HepG2 (cell line): ENCODE results near the gene NISCH. TPM values are rescaled to one million over a fixed set of nuclear protein-coding genes. Genes with fewer than 3 reads are reported as not detected.

Source experiments
- DMAP1 ChIP-seq: IDR thresholded peaks from 2 replicates; pipeline ENCODE4 v1.6.1; 2016
- HES4 ChIP-seq: sonication (generic); formaldehyde crosslinking; IDR thresholded peaks from 2 replicates; pipeline ENCODE4 v1.9.0; 2021; ENCODE audit warnings: mild to moderate bottlenecking, missing genetic modification reagents, borderline replicate concordance
- HNRNPK ChIP-seq: fragments of 200-400 bp; formaldehyde crosslinking; IDR thresholded peaks from 2 replicates; pipeline ENCODE4 v1.6.1; 2018; ENCODE audit warnings: low read length, low read depth, moderate library complexity, mild to moderate bottlenecking; ENCODE audit not compliant: poor library complexity, severe bottlenecking
- JARID2 ChIP-seq: sonication (generic); formaldehyde crosslinking; IDR thresholded peaks from 2 replicates; pipeline ENCODE4 v1.8.1; 2023; ENCODE audit warnings: missing genetic modification reagents, inconsistent platforms; ENCODE audit not compliant: insufficient replicate concordance
- MIXL1 ChIP-seq: IDR thresholded peaks from 2 replicates; pipeline ENCODE4 v1.6.1; 2016
- NCOR1 ChIP-seq: fragments of 200-600 bp; sonication (generic); IDR thresholded peaks from 2 replicates; pipeline ENCODE4 v1.7.0; 2017; ENCODE audit warnings: antibody characterized with exemption, low read length, borderline replicate concordance
- NR2C2 ChIP-seq: sonication (generic); formaldehyde crosslinking; IDR thresholded peaks from 2 replicates; pipeline ENCODE4 v1.4.0; 2020; ENCODE audit warnings: missing genetic modification reagents, mild to moderate bottlenecking, moderate library complexity, borderline replicate concordance
- TBX2 ChIP-seq: sonication (generic); formaldehyde crosslinking; IDR thresholded peaks from 2 replicates; pipeline ENCODE4 v1.5.0; 2020; ENCODE audit warnings: missing genetic modification reagents, mild to moderate bottlenecking, borderline replicate concordance
- ZNF564 ChIP-seq: sonication (generic); formaldehyde crosslinking; IDR thresholded peaks from 2 replicates; pipeline ENCODE4 v1.8.1; 2023; ENCODE audit warnings: mild to moderate bottlenecking, missing genetic modification reagents
- ZNF883 ChIP-seq: sonication (generic); formaldehyde crosslinking; IDR thresholded peaks from 2 replicates; pipeline ENCODE4 v1.5.1; 2020; ENCODE audit warnings: mild to moderate bottlenecking, missing genetic modification reagents; ENCODE audit errors: not compliant biosample characterization
- polyA plus RNA-seq, 8 experiments: library from polyadenylated mRNA; depleted of rRNA in 3 of 8; stranded (reverse) in 7 of 8; unstranded in 1 of 8; fragments of >200 nt; fragmentation: Illumina TruSeq in 4 of 8; extraction: Trizol in 4 of 8; gene quantifications; 2 replicates each; pipeline versions ENCODE4 v1.2.1 to v1.2.3, GENCODE V29; 2011 to 2016; ENCODE audit warnings: low read depth in 4 of 8, missing spikeins in 1 of 8, mixed read lengths in 1 of 8; ENCODE audit not compliant: insufficient read depth in 1 of 8
- total RNA-seq, 5 experiments: library from RNA; depleted of rRNA; stranded (reverse); fragments of >200 nt; fragmentation: Illumina TruSeq; extraction: Trizol; gene quantifications; 2 replicates each; pipeline ENCODE4 v1.2.3, GENCODE V29; 2016; ENCODE audit warnings: low read depth in 1 of 5
- TF ChIP-seq, protein P1 (sequence below): sonication (generic); formaldehyde crosslinking; IDR thresholded peaks from 2 replicates; pipeline ENCODE4 v1.8.0; 2022; ENCODE audit warnings: mild to moderate bottlenecking, missing genetic modification reagents; ENCODE audit not compliant: insufficient replicate concordance
- TF ChIP-seq, protein P2 (sequence below): sonication (generic); formaldehyde crosslinking; IDR thresholded peaks from 2 replicates; pipeline ENCODE4 v1.5.0; 2020; ENCODE audit warnings: mild to moderate bottlenecking, missing genetic modification reagents, moderate library complexity
- TF ChIP-seq, protein P3 (sequence below): sonication (generic); formaldehyde crosslinking; IDR thresholded peaks from 2 replicates; pipeline ENCODE4 v1.9.0; 2022; ENCODE audit warnings: missing genetic modification reagents, mild to moderate bottlenecking, borderline replicate concordance
- TF ChIP-seq, protein P4 (sequence below): sonication (generic); formaldehyde crosslinking; IDR thresholded peaks from 2 replicates; pipeline ENCODE4 v1.9.0; 2021; ENCODE audit warnings: missing genetic modification reagents, mild to moderate bottlenecking, borderline replicate concordance
- TF ChIP-seq, protein P5 (sequence below), 2 experiments: sonication (generic) in 1 of 2; formaldehyde crosslinking in 1 of 2; IDR thresholded peaks; 2 replicates each; pipeline versions ENCODE4 v1.4.0 to v1.6.1; 2016 to 2020; ENCODE audit warnings: borderline replicate concordance in 1 of 2, low read depth in 1 of 2, mild to moderate bottlenecking in 1 of 2, missing genetic modification reagents in 1 of 2

NISCH gene
- total and polyA plus RNA-seq, 2 of the 13 experiments (the other 11 are each of a cell fraction or from before 2014, with no cell fraction given): 27.0 to 47.6 TPM

DNA sequence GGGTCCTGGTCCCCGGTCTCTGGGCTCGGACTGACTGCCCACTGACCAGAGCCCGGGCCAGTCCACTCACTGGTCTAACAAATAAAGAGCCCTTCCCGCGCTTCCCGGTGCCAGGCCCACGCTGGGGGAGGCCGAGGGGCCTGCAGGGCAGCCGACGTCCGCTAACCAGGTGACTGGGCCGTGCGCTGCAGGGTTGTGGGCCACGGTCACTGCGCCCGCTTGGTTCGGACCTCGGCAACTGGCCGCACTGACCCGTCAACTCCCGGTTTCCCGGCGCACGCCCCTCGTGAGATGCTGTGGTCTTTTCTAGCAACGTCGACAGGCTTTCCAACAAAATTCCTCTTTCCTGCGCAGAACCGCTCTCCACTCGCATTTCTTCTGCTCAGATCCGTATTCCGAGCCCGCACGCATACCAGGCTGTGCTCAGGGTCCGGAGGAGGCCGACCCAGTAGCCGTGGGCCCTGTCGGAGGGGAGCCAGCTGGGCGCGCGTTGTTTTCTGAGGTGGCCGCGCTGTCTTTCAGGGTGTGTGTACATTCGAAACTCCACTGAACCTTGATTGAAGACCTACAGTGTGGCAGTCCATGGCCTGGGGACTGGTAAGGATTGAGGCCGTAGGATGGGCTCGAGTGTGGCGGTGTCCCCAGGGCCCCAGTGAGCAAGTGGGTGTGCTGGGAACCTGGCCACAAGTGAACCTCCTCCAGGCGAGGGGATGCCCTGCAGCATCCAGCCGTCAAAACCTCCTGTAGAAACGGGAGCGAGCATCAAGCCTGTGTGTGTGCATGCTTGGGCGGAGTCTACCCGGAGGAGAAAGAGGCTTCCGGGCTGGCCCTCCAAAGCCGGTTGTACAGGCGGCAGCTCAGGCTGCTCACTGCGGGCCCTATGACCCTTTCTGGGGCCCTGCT, 79.1 kb downstream of the NISCH start (continued):
- TF ChIP-seq HNRNPK (peak; percentile 4), NR2C2 (CRISPR knock-in tag) (no peak; the same call in none of the 2 replicates), NCOR1 (no peak), ZNF883 (peak; percentile 50), JARID2 (CRISPR knock-in tag) (no peak), ZNF564 (peak; percentile 64; the same call in 1 of the 2 replicates), DMAP1 (CRISPR knock-in tag) (0 out of 2 replicates have a peak, but pooled peaks have one; percentile 13), MIXL1 (CRISPR knock-in tag) (no peak), TBX2 (CRISPR knock-in tag) (no peak), HES4 (CRISPR knock-in tag) (0 out of 2 replicates have a peak, but pooled peaks have one; percentile 51)
- TF ChIP-seq, protein P1, sequence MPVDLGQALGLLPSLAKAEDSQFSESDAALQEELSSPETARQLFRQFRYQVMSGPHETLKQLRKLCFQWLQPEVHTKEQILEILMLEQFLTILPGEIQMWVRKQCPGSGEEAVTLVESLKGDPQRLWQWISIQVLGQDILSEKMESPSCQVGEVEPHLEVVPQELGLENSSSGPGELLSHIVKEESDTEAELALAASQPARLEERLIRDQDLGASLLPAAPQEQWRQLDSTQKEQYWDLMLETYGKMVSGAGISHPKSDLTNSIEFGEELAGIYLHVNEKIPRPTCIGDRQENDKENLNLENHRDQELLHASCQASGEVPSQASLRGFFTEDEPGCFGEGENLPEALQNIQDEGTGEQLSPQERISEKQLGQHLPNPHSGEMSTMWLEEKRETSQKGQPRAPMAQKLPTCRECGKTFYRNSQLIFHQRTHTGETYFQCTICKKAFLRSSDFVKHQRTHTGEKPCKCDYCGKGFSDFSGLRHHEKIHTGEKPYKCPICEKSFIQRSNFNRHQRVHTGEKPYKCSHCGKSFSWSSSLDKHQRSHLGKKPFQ (CRISPR knock-in tag): peak; percentile 50
- TF ChIP-seq, protein P2, sequence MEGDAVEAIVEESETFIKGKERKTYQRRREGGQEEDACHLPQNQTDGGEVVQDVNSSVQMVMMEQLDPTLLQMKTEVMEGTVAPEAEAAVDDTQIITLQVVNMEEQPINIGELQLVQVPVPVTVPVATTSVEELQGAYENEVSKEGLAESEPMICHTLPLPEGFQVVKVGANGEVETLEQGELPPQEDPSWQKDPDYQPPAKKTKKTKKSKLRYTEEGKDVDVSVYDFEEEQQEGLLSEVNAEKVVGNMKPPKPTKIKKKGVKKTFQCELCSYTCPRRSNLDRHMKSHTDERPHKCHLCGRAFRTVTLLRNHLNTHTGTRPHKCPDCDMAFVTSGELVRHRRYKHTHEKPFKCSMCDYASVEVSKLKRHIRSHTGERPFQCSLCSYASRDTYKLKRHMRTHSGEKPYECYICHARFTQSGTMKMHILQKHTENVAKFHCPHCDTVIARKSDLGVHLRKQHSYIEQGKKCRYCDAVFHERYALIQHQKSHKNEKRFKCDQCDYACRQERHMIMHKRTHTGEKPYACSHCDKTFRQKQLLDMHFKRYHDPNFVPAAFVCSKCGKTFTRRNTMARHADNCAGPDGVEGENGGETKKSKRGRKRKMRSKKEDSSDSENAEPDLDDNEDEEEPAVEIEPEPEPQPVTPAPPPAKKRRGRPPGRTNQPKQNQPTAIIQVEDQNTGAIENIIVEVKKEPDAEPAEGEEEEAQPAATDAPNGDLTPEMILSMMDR (CRISPR knock-in tag): no peak
- TF ChIP-seq, protein P3, sequence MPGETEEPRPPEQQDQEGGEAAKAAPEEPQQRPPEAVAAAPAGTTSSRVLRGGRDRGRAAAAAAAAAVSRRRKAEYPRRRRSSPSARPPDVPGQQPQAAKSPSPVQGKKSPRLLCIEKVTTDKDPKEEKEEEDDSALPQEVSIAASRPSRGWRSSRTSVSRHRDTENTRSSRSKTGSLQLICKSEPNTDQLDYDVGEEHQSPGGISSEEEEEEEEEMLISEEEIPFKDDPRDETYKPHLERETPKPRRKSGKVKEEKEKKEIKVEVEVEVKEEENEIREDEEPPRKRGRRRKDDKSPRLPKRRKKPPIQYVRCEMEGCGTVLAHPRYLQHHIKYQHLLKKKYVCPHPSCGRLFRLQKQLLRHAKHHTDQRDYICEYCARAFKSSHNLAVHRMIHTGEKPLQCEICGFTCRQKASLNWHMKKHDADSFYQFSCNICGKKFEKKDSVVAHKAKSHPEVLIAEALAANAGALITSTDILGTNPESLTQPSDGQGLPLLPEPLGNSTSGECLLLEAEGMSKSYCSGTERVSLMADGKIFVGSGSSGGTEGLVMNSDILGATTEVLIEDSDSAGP (CRISPR knock-in tag): peak; percentile 79; the same call in 1 of the 2 replicates
- TF ChIP-seq, protein P4, sequence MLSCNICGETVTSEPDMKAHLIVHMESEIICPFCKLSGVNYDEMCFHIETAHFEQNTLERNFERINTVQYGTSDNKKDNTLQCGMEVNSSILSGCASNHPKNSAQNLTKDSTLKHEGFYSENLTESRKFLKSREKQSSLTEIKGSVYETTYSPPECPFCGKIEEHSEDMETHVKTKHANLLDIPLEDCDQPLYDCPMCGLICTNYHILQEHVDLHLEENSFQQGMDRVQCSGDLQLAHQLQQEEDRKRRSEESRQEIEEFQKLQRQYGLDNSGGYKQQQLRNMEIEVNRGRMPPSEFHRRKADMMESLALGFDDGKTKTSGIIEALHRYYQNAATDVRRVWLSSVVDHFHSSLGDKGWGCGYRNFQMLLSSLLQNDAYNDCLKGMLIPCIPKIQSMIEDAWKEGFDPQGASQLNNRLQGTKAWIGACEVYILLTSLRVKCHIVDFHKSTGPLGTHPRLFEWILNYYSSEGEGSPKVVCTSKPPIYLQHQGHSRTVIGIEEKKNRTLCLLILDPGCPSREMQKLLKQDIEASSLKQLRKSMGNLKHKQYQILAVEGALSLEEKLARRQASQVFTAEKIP (CRISPR knock-in tag): no peak
- TF ChIP-seq, protein P5, sequence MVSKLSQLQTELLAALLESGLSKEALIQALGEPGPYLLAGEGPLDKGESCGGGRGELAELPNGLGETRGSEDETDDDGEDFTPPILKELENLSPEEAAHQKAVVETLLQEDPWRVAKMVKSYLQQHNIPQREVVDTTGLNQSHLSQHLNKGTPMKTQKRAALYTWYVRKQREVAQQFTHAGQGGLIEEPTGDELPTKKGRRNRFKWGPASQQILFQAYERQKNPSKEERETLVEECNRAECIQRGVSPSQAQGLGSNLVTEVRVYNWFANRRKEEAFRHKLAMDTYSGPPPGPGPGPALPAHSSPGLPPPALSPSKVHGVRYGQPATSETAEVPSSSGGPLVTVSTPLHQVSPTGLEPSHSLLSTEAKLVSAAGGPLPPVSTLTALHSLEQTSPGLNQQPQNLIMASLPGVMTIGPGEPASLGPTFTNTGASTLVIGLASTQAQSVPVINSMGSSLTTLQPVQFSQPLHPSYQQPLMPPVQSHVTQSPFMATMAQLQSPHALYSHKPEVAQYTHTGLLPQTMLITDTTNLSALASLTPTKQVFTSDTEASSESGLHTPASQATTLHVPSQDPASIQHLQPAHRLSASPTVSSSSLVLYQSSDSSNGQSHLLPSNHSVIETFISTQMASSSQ (IDR thresholded peaks at IDR 0.05; ENCODE audit: low read depth): no peak
- TF ChIP-seq, protein P5 (CRISPR knock-in tag; IDR thresholded peaks at IDR 0.05; ENCODE audit: borderline replicate concordance): 0 out of 2 replicates have a peak, but pooled peaks have one; percentile 7
